ENCODE data around the gene GRIP2.
A peak's percentile ranks its signal among the peaks of the same experiment; 100 is the strongest.

Gene GRIP2

DNA sequence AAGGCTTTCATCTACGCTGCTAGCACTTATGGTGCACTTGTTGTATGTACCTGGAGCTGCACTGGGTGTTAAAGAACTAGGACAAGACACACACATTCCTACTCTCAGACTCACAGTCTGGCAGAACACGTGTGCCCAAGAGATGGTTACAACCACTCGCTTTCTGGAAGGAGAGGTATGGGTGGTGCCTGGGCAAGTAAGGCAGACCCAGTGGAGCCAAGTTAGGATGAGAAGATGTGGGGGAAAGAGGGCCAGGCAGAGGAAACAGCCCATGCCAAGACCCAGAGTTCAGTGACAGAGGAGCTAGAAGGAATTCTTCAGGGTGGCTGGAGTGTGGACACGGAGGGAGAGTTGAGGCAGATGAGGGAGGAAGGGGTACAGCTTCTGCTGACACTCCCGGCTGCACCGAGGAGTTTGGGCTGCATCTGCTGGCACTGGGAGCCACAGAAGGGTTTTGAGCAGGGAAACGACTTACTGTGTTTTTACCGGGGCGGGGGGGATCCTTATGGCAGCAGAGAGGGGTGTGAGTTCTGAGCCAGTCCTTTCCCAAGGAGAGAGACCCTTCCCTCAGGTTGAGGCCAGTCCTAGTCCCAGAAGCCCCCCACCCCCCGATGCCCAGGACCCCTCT lies 59.0 kb downstream of the GRIP2 start:
- DNase-seq = no peak

DNA sequence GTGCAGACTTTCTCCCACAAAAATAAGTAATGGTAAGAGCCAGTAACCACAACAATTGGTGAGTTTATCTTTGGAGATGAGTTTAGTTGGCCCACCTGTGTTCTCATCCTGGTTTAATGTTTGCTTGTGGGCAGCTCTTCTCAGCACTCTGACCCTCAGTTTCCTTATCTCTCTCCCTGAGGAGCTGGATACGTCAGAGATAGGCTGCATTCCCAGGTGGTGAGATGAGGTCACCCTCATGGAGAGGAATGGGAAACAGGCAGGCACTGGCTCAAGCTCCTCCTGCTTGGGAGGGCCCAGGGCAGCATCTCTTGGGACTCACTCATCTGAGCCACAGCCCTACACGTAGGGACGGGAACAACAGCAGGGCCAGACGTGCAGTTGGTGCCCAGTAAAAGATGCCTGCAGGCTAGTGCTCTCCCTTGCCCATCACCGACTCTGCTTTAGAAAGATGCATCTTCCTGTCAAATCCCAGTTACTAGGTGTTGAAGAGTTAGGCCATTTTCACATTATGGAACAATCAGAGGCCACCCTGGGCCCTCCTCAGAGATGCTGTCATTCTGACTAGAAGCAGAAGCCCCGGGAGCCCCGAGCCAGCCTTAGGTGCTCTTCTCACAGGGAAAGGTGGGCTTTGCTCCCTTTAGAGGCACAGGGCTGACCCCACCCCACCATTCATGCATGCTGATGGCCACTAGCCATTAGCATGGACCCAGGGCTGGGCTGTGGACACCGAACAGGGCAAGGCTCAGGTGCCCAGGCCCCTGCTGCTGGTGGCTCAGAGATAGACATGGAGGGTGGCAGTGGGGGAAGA lies 59.7 kb downstream of the GRIP2 start:
- DNase-seq = no peak

DNA sequence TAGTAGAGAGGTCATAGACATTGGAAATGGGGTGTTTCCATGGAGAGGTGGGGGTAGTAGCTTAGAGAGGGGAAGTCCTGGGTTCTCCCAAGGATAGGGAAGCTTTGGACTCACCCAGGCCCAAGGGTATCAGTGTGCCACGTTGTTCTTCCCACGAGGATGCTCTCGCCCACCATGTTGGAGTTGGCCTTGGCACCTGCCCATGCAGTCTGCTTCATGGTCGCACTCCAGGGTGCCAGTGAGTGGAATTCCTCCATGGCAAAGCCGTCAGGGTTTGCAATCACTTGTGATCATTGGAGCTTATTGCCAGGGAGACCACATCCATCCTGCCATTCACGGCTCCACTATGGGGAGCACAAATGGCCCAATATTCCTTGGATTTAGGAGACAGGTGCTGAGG lies 60.6 kb downstream of the GRIP2 start:
- DNase-seq = no peak

DNA sequence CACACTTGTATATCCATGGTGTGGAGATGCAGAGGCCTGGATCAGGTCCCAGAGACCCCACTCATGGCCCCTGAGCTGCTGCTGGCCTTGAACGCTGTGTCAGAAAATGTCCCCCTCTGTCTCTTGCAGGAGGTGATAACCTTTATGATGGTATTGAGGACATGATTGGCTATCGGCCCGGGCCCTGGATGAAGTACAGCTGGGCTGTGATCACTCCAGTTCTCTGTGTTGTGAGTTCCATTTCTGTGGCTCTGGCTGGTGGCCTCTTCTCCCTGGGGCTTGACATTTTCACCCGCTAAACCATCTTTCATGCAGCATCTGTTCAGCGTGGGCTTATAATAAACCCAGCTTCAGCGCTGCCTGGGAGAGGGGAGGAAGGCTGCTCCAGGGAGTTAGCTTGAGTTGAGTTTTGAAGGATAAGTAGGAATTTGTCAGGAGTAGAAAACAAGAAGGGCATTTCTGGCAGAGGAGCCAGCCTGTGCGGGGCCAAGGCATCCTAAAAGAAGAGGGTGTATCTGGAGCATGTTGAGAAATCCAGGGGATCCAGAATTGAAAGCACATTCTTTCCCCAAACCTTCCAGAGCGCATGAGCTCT lies 61.1 kb downstream of the GRIP2 start:
- DNase-seq = no peak

DNA sequence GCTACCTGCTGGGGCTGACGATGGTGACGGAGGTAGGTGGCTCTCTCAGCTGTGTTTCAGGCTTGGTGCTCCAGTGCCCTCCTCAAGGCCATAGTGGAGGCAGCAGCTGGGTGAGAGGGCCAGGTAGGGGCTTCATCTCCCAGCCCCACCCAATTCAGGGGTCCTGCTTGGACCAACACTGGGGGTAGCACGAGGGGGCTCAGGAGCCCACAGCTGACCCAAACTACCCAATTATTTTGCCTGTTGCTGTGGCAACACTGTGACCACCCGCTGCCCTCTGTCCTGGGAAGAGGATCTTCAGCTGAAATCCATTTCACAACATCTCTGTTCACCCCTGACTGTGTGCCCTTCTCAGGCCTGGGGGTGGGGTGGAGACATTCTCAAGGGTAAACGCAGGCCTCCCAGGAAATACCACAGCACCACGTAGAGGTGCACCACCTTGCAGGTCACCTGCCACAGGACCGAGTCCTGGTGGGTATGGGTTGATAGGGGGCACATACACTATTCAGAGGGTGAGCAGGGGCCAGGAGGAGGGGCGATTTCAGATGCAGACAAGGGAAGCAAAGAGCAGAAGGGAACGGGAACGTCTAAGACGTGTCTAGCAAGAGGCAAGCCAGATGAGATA lies 62.7 kb downstream of the GRIP2 start:
- DNase-seq = no peak

DNA sequence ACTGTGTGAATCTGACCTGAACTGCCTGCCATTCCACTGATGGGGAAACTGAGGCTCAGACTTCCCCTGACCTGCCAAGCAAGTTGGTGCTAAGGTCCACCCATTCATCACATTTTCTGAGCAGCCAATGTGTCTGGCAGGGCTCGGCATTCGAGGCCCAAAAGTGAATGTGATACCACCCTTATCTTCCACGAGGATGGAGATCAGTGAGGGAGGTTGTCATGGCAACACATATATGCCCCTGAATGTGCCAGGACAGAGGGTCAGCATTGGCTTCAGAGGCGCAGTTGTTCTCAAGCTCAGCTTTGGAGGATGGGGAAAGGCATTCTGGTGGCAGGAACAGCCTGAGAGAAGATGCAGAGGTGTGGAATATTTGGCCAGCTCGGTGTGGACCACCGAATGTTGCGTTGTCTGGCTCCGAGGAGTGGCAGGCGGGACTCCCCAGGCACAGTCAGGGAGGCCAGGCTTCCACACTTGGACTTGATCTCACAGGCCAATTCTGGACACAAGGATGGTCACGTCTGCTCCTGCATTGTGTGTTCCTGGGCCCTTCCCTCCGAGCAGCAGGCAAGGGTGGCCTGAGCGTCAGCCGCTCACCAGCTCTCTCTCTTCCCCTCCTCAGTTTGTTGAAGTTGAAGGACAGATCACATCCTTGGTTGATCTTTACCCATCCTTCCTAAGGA lies 63.4 kb downstream of the GRIP2 start:
- no peak for DNase-seq

DNA sequence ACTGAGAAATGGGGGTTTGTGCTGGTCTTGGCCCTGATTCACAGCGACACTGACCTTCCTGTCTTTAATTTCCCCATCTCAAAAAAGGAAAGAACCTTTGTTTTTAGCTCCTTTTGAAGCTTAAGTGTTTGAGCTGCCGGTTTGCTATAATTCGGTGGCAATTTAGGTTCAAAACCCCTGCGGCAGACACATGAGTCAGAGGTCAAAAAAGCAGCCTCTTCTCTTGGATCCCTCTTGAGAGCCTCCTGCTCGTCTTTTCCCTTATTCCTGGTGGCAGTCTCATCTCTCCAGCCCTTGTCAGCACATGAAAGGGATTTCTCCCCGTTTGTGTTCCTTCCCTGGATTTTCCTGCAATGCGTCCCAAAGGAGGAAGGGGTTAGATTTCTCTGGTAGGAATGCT lies 64.5 kb downstream of the GRIP2 start:
- DNase-seq = no peak

DNA sequence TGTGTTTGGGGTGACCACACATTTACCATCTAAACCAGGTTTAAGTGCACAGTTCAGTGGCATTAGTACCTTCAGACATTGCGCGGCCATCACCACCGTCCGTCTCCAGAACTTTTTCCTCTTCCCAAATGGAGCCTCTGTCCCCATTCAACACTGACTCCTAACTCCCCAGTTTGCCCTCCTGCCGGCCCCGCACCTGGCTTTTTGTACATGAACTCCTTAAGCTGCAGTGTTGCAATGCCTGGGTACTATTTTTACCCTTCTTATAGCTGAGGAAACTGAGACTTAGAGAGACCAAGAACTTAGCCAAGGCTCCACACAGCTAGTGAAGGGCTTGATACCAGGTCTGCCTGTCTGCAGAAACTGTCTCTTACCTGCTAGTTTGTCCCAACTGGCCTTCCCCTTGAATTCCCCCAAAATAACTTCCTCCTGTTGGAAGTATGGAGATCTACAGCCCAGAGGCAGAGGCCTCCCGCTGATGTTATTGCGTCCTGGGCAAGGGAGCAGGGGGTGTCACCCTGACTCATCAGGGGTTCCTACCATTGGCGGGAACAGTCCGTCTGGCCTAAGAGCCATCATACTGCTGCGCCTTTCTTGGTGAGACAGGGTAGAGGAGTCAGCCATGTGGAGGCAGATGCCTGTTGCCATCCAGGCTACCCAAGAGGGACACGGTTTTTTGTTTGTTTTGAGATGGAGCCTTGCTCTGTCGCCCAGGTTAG lies 65.6 kb downstream of the GRIP2 start:
- no peak for DNase-seq

DNA sequence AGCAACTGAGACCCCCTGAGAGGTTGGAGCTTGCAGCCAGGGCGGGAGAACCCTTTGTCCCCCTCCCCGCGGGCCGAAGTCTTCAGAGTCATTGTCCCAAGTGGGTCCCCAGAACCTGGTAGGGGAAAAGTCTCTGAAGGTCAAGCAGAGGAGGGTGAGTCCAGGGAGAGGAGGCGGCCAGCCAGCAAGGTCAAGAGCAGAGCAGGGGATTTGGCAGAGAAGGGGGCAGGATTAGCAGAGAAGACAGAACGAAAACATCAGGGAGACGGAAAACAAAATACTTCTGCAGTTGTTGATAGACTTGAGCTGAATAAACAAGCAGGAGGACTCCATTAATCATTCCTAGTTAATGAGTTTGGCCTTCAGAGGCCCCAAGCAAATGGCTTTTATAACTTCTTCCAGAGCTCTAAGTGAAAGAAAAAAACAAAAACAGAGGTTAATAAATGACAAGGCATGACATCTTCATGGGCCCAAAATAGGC lies 66.7 kb downstream of the GRIP2 start:
- DNase-seq = no peak

DNA sequence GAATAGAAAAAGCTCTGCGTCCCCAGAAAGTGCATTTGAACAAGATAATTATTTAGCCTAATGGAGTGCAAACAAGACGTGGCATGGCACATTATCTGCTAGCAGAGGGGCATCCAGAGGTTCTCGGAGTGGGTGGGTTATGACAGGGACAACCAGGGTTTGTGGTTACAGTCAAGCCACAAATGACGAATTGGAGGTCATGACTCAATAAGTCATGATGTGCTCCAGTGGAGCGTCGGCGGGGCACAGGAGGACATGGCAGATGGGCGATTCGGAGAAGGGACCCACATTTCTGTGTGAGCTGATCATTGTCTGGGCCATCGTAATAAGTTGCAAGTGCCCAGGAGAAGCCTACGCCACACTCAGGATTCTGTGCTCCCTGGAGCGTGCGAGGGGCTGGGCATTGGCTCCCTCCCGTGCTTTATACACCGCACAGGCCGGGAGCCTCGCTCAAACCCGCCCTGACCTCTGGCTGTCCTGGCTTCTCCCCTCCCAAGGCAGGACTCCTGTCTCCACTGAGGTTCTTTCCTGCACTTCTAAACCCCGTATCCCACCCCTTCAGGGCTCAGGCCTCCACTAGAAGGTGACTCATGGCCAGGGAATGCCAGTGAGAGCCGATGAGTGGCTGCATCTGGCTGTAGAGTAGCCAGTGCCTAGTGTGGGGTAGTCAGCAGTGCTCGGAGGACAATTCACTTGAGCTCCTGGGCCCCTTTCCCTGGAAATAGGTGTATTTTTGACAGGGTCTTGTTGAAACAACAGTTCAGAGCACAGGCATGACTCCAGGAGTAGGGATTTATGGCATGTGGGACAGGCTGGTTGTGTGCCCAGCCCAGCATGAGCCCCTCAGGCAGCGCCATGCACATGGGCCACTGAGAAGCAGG lies 67.4 kb downstream of the GRIP2 start:
- DNase-seq = peak; percentile 31

DNA sequence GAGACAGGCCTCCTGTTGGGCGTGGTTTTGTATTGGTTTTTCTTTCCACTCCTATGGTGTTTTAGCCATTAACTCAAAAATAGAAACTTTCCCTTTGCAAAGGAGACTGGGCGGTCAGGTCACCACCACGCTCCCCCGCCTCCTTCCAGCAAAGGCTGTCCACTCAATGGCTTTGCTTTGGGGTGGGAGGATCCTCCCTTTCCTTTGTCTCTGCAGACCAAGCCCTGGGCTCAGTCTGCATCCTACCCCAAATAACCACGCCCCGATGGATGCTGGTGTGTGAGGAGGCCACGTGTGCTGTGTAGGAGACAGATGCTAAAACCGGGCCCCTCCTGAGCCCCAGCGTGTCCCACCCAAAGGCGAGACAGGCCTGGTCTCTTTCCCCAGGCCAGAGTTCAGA lies 68.5 kb downstream of the GRIP2 start:
- no peak for DNase-seq

DNA sequence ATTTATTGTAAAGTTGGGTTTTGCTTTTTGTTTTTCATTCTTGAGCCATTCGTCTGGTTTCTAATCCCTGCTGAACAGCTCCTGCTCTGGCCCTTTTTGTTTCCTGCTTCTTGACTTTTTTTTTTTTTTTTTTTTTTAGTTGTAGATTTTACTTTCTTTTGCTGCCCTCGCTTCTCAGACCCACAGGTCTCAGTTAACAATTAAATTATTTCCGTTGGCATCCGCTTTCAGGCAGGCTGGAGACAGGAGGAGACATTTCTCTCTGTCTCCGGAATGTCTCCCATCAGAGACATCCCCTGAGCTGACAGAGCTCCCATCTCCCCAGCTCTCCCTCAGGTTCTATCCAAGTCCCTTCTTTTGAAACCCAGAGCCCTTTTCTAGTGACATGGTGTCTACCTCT lies 69.1 kb downstream of the GRIP2 start:
- no peak for DNase-seq

DNA sequence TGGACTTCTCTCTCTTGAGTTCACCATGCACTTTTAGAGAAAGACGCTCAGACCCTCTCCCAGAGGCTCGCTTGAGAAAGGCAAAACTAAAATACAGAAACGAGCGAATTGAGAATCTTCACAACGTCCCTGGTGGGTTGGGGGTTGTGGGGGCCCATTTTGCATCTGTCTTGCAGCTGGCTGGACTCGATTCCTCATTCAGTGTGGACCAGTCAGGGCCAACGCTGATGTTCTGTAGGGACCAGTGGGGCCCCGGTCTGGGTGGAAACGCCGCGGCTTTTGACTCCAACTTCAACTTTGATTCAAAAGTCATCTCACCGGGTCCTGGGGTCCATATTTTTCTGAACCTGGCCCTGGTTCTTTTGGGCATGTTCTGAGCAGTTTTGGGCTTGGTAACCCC lies 69.7 kb downstream of the GRIP2 start:
- no peak for DNase-seq

DNA sequence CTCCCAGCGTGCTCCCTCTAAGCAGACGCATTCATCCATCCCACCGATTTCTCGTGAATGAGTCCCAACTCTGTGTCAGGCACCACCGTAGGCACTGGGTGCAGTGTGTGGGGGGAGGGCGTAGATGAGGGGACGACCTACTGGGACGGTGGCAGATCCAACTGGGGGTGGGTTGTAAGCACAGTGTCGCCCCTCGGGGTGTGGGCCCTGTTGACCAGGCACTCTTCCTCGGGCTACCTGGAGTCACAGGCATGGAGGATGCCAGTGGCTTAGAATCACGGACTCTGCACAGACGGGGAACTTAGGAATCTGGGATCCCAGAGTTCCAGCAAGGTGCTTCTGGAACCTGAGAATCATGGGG lies 71.5 kb downstream of the GRIP2 start:
- DNase-seq = no peak

DNA sequence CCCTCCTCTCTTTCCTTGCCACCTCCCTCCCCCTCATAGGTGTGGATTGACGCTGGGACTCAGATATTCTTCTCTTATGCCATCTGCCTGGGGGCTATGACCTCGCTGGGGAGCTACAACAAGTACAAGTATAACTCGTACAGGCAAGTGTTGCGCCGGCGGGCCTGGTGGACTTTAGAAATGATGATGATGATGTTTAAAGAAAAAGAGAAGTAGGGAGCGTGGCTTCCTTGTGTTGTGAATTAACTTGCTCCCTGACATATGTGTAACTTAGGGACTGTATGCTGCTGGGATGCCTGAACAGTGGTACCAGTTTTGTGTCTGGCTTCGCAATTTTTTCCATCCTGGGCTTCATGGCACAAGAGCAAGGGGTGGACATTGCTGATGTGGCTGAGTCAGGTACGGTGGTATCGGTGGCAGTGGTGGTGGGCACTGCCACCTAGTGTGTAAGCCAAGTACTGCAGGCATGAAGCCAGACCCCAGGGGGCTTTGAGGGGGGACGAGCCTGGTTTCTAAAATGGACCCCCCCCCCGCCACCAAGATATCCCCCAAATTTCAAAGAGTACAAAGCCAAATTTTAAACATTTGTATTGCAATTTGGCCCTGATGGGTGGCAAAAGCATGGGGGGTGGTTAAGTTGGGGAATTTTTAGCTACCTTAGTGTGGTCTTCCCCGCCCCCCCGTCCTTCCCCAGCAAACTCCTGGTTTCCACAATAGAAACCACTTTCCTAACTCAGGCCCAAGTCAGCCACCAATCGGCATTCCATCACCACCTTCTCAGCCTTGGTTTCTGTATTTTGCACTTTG lies 72.1 kb downstream of the GRIP2 start:
- peak; percentile 42 for DNase-seq

DNA sequence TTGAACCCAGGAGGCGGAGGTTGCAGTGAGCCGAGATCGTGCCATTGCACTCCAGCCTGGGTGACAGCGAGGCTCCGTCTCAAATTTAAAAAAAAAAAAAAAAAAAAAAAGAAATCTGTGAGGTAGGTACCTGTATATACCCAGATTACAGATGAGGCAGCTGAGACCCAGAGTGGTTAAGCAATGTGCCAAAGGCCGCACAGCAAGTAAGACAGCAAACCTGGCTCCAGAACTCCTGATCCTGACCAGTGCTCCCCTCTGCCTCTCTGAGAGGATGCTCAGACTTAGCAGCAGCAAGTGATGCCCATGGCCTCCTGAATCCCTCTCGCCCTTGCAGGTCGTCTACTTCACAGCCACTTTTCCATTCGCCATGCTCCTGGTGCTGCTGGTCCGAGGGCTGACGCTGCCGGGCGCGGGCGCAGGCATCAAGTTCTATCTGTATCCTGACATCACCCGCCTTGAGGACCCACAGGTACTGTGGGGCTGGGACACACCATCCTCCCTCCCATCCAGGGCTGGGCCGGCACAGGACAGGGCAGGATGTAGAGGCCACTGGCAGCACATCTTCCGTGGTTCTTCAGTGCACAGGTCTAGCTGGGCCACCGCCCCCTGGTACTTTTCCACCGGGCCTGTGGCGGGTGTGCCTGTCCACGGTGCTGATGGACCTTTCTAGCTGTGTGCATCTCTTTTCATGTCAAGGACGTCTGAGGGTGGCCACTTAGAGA lies 73.8 kb downstream of the GRIP2 start:
- no peak for DNase-seq

DNA sequence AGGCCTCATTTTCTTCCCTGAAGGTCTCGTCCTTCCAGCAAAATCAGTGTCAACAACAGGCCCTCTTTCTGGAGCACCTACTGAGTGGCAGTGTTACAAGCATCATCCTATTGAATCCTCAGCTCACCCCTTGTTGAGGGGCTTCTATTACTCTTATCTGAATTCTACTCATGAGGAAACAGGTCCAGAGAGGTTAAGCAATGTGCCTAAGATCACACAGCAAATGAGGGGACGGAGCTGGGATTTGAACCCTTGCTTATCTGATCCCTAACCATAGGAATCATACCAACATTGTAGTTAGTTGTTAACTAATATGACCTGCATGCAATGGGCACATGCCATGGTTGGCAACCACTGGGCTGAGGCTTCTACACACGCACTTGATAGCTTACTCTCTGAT lies 74.7 kb downstream of the GRIP2 start:
- no peak for DNase-seq

DNA sequence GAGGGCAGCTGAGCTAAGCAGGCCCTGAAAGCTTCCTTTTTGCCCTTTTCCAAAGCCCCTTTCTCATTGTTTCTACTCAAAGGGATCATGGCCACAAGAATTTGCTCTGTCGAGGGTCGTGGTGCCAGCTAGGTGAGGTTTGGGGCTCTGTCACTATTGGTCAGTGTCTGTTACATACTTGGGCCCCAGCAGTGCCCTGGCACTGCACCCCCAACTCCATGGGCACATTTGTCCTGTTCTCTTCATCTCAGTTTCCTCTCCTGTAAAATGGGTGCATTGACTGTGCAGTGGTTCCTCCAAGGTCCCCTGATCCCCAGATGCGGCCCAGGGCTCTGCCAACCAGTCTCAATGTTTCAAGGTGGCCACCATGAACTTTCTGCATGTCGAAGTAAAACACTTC lies 75.6 kb downstream of the GRIP2 start:
- no peak for DNase-seq

DNA sequence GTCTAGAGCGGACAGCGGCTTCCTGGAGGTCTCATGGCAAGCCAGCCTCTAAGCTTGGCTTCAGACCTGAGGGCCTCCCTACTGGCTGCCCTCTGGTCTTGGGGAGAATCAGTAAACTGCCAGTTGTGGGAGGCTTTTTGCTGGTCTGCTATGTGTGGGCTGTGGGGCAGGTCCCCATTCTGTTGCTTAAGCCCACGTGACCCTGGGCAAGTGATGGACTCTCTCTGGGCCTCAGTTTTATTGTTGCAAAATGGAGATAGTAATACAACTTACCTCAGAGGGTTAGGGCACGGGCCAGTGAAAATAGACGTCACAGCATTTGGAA lies 76.0 kb downstream of the GRIP2 start:
- DNase-seq = no peak

Measured in activated CD4-positive, alpha-beta T cell treated with anti-CD3 and anti-CD28 coated beads for 48 hours (primary cell).